ENCODE measurements around the gene STAMBP. TPM values are rescaled to one million over a fixed set of nuclear protein-coding genes. Genes with fewer than 3 reads are reported as not detected.

Gene STAMBP
- total RNA-seq, 6 experiments from 2014 or later, result 10.9 to 23.9 (median 16.9) TPM

- WGBS (ENCODE audit: insufficient coverage, low coverage, low lambda C conversion rate, missing lambda C conversion rate), result 68% methylated on average over 8 of the region's 8 CpGs
- no peak for ATAC-seq
- no peak for DNase-seq
- Histone ChIP-seq H3K27me3 (no peaks in the 10 kb centered on the region), H3K4me1 (no peaks in the 10 kb centered on the region), H3K36me3 (no peaks in the 10 kb centered on the region), H3K4me3 (no peak overlapping the region), H3K27ac (no peak overlapping the region), H3K9me3 (no peaks in the 10 kb centered on the region)
- intact Hi-C loops (cut with DNase I), result no loop called here
- TF ChIP-seq CTCF (IDR thresholded peaks at IDR 0.05) (no peak), POLR2A (IDR thresholded peaks at IDR 0.05) (no peak)
Measured at GRCh38 chr2:73911548-73912208, 82.9 kb downstream of the STAMBP start.

- no peaks in the 10 kb centered on the region for H3K9me3 ChIP-seq
- H3K4me1 ChIP-seq, result no peaks in the 10 kb centered on the region
- H3K27ac ChIP-seq, result no peak overlapping the region
- H3K4me3 ChIP-seq, result no peak overlapping the region
- TF ChIP-seq CTCF (IDR thresholded peaks at IDR 0.05) (no peak), POLR2A (IDR thresholded peaks at IDR 0.05) (no peak)
- WGBS (ENCODE audit: insufficient coverage, low coverage, low lambda C conversion rate, missing lambda C conversion rate), result 86% methylated on average over 1 of the region's 8 CpGs
- intact Hi-C loops (cut with DNase I), result no loop called here
- H3K27me3 ChIP-seq, result no peaks in the 10 kb centered on the region
- ATAC-seq (no peak), DNase-seq (no peak)
- H3K36me3 ChIP-seq, result no peaks in the 10 kb centered on the region
Measured at GRCh38 chr2:73913414-73914054, 84.8 kb downstream of the STAMBP start.

GRCh38 chr2:73914667-73915066, 85.9 kb downstream of the STAMBP start:
- no peak overlapping the region for H3K4me3 ChIP-seq
- H3K36me3 ChIP-seq, result no peaks in the 10 kb centered on the region

GRCh38 chr2:73915437-73915993, 86.8 kb downstream of the STAMBP start:
- intact Hi-C loops (cut with DNase I), result no loop called here
- 83% methylated on average over 5 of the region's 5 CpGs for WGBS (ENCODE audit: insufficient coverage, low coverage, low lambda C conversion rate, missing lambda C conversion rate)
- ATAC-seq, result no peak
- H3K27ac ChIP-seq, result no peak overlapping the region
- DNase-seq, result no peak
- no peak overlapping the region for H3K4me3 ChIP-seq
- H3K9me3 ChIP-seq, result no peaks in the 10 kb centered on the region
- TF ChIP-seq POLR2A (IDR thresholded peaks at IDR 0.05), result no peak
- TF ChIP-seq CTCF (IDR thresholded peaks at IDR 0.05), result no peak
- H3K4me1 ChIP-seq, result no peaks in the 10 kb centered on the region
- H3K27me3 ChIP-seq, result no peaks in the 10 kb centered on the region
- no peaks in the 10 kb centered on the region for H3K36me3 ChIP-seq

More at GRCh38 chr2:73914667-73915066, 85.9 kb downstream of the STAMBP start:
- Histone ChIP-seq H3K27ac (no peak overlapping the region), H3K27me3 (no peaks in the 10 kb centered on the region), H3K9me3 (no peaks in the 10 kb centered on the region), H3K4me1 (no peaks in the 10 kb centered on the region)
- no peak for ATAC-seq
- DNase-seq, result no peak
- WGBS (ENCODE audit: insufficient coverage, low coverage, low lambda C conversion rate, missing lambda C conversion rate), result 50% methylated on average over 2 of the region's 4 CpGs
- TF ChIP-seq POLR2A (IDR thresholded peaks at IDR 0.05) (no peak), CTCF (IDR thresholded peaks at IDR 0.05) (no peak)
- intact Hi-C loops (cut with DNase I), result no loop called here
